NCI-H1436 treated with DMSO at 0.1 percent for 48 hours (cell line): ENCODE results near the gene WNT3.
"Not testable (repeated sequence)": the region's sequence is repeated elsewhere in the genome, so short reads cannot be mapped to it uniquely, and the experiment has no call there.

Experiments used
- DNase-seq: peaks from one replicate; lab custom pipeline; 2025; lab: John Stamatoyannopoulos, UW

WNT3 gene

GRCh38 chr17:46785696-46786095 is 32.8 kb downstream of the WNT3 start:
- DNase-seq: no peak

DNA sequence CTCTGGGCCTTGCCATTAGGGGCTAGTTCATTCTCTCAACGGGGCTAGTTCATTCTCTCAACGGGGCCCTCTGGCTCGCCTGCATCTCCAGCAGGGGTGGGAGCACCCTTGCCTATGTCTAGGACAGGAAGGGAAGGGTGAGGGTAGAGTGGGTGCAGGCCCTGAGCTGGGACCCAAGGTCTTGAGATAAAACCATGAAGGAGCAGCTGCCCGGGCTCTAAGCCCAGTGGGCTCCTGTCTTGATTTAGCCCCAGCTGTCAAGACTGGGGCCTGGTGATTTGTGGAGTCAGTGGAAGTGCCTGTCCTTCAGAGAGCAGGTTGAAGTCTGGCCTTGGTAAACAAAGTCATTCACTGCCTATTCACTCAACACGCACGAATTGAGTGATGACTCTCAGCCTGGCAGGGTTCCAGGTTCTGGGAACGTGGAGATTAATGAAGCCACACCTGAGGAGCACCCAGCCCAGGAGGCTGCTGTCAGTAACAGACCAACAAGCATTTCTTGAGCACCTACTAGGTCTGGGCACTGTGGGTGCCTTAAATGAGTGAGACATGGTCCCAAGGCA is 35.4 kb downstream of the WNT3 start:
- no peak for DNase-seq

- DNase-seq: no peak
Measured at GRCh38 chr17:46782250-46782953, 36.1 kb downstream of the WNT3 start.

- no peak for DNase-seq
Measured at GRCh38 chr17:46780003-46780373, 38.5 kb downstream of the WNT3 start.

DNA sequence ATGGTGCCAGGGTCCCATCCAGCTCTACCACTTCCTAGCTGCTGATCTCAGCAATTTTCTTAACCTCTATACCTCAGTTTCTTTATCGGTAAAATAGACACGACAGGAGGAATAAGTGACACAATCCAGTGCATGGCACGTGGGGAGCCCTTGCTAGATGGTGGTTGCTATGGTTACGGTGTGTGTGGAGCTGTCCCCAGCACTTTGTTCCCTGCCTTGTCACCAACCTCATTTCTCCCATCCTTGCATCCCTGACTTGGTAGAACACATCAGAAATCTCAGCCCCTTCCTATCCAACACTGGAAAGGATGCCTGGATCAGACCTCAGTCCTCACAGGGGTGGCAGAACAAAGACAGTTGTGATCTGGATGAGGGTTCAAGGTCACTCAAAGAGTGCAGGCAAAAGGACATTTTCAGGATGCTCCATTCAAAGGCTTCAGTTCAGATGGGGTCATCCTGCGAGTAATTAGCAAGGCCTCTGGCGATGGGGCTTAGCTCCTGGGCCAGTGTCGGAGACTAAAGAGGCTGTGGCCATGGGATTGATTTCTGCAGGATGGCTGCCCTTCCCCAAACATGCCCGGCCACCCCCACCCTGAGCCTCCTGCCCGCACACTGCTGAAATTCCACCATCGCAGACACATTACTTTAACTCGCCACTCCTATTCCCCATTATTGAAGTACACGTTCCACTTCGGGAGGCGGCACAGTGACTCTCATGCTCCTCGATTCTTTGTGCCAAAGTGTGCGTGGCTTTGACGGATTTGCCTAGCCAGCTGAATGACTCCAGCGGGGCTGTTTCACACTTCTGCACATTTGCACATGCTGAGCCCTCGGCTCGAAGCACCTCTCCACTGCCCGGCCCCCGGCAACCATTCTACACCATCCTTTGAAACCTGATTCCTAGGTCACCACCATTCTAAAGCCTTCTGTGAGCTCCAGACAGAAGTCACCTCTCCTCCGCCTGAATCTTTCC is 40.3 kb downstream of the WNT3 start:
- DNase-seq: no peak

GRCh38 chr17:46776298-46777005 is 42.0 kb downstream of the WNT3 start:
- no peak for DNase-seq

GRCh38 chr17:46774108-46774737 is 44.3 kb downstream of the WNT3 start:
- no peak for DNase-seq

DNA sequence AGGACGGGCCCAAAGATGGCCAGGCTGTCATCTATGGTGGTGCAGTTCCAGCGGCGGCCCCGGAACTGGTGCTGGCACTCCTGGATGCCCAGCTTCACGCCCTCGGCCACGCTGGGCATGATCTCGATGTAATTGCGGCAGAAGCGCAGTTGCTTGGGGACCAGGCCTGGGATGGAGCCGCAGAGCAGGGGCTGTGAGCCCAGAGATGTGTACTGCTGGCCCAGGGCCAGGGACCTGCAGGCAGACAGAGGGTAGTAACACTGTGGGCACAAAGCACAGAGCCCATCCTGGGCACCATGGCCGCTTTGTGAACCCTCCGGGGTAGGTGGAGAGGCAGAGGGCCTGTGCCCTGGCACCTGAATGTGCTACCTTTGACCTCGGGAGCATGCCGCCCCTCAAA is 44.8 kb downstream of the WNT3 start:
- DNase-seq: no peak

DNA sequence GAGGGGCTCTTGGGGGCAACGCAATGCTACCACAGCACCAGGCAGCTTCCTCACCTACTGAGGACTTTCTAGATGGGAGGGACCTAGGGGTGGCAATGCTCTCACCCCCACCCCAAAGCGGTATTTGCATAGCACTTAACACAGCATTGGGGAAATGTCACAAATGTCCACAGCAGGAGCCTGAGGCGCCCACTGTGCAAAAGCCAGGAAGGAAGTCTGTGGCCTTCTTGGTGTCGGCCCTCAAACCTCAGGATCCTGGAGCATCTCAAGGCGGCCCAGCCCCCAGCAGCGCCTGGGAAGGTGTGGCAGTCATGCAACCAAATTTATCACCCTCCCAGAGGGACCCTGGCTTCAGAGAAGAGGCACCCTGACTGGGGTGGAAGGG is 45.3 kb downstream of the WNT3 start:
- DNase-seq: no peak

DNA sequence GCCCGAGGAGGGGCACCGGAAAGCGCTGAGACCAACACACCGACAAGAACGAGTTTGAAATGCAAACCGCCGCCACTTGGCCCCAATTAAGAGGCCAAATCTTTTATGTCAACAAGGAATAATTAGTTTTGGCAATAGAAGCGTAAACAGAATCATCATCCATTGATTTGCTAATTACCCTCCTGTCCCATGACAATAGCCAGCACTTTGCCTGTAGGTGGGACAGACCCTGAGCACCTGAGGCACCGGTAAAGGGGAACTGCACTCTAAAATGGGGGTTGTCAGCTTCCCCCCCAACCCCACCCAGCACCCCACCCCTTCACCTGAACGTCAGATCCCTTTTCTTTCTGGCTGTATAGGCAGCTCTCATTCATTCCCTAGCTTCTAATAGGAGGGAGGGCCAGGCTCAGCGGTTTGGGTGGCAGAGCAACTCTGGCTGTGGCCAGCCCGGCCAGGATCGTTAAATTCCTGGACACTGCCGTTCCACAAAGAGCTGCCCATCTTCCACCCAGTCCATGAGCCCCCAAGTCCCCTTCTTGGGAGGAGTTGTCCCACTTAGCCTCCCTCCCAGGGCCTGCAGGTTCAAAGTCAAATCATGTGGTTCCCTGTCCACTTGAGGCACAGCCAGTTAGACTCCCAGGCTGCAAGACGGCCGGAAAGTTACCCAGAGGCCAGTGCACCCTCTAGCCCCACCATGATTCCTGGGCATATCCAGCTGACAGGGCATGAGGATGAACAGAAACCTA is 45.8 kb downstream of the WNT3 start:
- no peak for DNase-seq

- no peak for DNase-seq
Measured at GRCh38 chr17:46771561-46772474, 46.7 kb downstream of the WNT3 start.

GRCh38 chr17:46770818-46771560 is 47.5 kb downstream of the WNT3 start:
- DNase-seq: no peak

DNA sequence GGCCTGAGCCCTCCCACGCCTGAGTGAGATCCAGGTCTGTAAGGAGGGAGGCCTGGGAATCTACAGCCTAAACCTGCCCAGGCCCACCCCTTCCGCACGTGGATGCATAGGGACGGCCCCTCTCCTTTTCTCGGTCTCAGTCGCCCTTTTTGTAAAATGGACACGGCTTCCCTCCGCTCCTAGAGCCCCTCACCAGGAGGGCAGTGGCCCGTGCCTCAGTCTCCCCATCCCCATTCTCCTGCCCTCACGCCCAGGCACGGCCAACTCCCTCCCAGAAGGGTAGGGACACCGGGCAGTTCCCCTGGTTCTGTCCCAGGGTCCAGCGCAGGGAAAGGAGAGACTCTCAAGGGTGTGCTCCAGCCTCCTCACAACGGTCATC is 48.1 kb downstream of the WNT3 start:
- no peak for DNase-seq

DNA sequence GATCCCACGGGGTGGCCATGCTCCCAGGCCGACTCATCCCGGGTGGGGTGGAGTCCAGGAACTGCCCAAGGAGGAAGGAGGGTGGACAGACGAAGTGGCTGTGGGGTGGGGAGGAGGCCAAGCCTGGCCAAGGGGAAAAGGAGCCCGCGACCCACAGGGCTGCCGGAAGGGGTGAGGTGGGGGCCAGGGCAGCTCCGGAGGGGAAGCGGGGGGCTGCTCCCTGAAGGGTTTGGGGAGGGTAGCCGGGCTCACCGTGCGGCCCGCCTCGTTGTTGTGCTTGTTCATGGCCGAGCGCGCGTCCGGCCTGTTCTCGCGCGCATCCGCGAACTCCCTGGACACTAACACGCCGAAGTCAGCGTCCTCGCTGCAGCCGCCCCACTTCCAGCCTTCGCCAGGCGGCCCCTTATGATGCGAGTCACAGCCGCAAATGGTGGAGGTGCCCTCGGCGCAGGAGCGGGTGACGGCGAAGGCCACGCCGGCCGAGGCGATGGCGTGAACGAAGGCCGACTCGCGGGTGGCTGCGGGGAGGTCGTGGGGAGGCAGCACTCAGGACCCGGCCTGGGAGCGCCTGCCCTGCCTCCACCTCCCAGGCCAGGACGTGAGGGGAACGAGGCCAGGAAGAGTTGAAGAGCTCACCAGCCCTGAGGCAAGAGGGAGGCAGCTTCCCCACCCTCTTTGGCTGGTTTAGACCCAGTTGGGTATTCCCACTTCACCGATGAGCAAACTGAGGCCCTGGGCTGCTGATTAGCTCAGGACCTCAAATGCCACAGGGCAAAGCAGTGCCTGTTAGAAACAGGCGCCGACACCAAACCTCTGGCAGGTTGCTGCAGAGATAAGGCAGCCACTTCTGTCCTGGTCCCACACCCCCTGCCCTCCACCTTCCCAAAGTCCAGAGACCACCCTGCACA is 48.7 kb downstream of the WNT3 start:
- no peak for DNase-seq

DNA sequence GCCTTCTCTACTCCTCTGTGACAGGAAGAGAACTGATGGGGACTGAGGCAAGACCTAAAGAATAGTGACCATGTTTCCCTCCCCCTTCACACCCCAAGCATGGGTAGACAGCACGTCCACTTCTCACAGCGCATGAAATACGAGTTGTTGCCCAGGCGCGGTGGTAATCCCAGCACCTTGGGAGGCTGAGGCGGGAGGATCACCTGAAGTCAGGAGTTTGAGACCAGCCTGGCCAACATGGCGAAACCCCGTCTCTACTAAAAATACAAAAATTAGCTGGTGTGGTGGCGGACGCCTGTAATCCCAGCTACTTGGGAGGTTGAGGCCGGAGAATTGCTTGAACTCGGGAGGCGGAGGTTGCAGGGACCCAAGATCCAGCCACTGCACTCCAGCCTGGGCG is 49.6 kb downstream of the WNT3 start:
- DNase-seq: not testable (repeated sequence)

DNA sequence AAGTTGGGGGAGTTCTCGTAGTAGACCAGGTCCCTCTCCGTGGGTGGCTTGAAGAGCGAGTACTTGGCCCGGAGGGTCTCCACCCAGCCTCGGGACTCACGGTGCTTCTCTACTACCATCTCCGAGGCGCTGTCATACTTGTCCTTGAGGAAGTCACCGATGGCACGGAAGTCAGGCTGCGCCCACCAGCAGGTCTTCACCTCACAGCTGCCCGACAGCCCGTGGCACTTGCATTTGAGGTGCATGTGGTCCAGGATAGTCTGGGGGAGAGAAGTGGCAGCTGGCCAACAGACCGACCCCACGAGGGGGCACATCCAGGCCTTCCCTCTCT is 50.0 kb downstream of the WNT3 start:
- DNase-seq: no peak

DNA sequence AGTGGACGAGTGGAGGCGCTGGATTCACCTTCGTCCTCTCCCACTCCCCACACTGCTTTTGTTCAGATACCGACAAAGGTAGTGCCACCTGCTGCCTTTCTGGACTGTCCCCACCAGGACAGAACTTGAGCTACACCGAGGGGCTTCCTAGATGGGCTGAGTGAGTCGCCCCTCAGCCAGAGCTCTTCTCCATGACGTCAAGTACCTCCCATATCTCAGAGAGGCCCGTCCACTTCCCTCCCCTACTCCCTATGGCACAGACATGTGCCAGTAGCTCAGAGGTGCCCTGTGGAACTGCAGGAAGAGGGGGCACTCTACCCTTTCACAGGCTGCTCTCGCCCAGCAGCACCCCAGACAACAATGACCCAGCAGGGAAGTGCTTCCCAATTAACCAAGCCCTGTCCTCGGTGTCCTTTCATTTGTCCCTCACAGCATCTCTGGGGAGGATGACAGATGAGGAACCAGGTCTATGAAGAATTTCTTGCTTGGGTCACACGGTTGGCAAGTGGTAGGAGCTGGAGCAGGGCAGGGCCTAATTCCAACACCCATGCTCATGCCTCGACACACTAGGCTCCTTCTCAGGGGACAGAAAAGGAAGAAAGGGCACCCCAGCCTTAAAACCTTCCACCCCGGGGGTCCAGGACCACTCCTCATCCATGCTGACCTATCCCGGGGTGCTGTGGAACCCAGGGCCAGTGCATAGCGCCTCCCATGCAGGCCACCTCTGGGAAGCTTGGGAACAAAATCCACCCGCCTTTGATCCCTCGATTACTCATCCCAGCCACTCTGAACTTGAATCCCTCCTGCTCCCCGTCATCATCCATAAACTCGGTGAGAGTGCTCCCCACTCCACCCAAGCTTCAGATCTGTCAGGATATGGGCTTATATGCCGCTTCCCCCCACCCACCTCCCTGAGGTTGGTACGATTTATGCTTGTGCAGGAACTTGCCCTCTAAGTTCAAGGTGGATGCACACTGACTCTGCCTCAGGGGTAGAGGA is 51.7 kb downstream of the WNT3 start:
- no peak for DNase-seq
